GM18873 (cell line): Measurements from ENCODE around the gene PLAAT3.
"Not testable (repeated sequence)": the region's sequence is repeated elsewhere in the genome, so short reads cannot be mapped to it uniquely, and the experiment has no call there.

Source experiments
- ATAC-seq: cut with Tn5 transposase; IDR thresholded peaks from one replicate; pipeline ENCODE4 v1.9.1; 2021; ENCODE audit warnings: mild to moderate bottlenecking, moderate library complexity, moderate number of reproducible peaks; ENCODE audit not compliant: unreplicated experiment, low FRiP score

Gene PLAAT3

GRCh38 chr11:63614136-63614671, at the start of gene PLAAT3:
Gene PLAAT3 (minus strand): TSS chr11:63614433. CDS start chr11:63614014, 419 bp downstream.
- no peak for ATAC-seq

- ATAC-seq, result no peak
Observed at GRCh38 chr11:63663809-63664208, 49.6 kb upstream of the PLAAT3 start.

DNA sequence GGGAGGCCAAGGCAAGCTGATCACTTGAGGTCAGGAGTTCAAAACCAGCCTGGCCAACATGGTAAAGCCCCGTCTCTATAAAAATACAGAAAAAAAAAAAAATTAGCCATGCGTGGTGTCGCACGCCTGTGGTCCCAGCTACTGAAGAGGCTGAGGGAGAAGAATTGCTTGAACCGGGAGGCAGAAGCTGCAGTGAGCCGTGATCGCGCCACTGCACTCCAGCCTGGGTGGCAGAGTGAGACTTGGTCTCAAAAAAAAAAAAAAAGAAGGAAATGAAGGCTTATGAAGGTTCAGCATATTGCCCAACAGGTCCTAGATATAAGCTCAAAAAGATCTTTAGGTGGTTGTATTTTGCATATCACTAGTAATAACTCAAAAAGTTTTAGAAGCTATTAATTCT, 46.7 kb upstream of the PLAAT3 start:
- ATAC-seq, result no peak

- no peak for ATAC-seq
Observed at GRCh38 chr11:63652671-63653070, 38.4 kb upstream of the PLAAT3 start.

DNA sequence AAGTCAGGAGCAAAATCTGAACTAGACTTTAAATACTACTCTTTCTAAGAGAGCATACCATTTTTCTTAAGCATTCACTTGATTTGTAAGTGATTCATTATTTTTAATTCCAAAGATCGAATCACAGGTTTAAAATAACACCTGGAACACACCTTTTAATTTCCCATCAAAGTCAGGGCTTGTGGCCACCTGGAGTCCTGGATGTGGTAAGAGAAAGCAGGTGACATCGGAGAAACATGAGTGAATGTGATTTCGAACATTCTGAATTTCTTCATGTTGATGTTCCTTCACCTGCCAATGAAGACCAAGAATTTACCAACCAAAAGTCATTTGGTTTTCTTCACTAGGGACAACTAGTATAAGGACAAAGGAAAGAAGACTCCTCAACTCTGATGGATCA, 29.0 kb upstream of the PLAAT3 start:
- no peak for ATAC-seq

- no peak for ATAC-seq
Observed at GRCh38 chr11:63641727-63642126, 27.5 kb upstream of the PLAAT3 start.

DNA sequence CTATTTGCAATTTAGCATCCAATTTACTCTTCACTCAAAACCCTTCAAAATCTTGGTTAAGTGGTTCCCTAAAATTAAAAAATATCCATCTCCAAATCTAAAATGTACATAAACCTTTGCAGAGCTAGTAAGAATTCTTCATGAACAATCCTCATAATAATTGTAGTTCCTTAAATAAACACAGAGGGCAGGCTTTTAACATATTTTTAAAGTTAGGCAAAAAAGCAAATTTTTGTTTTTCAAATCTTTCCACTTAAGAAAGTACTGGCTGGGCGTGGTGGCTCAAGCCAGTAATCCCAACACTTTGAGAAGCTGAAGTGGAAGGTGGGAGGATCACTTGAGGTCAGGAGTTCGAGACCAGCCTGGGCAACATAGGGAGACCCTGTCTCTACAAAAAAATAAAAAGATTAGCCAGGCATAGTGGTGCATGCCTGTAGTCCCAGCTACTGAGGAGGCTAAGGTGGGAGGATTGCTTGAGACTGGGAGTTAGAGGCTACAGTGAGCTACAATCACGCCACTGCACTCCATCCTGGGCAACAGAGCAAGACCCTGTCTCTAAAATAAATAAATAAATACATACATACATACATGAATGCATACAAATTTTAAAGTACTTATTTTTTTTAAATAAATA, 25.1 kb upstream of the PLAAT3 start:
- ATAC-seq, result no peak

GRCh38 chr11:63638436-63638835, 24.2 kb upstream of the PLAAT3 start:
- not testable (repeated sequence) for ATAC-seq

DNA sequence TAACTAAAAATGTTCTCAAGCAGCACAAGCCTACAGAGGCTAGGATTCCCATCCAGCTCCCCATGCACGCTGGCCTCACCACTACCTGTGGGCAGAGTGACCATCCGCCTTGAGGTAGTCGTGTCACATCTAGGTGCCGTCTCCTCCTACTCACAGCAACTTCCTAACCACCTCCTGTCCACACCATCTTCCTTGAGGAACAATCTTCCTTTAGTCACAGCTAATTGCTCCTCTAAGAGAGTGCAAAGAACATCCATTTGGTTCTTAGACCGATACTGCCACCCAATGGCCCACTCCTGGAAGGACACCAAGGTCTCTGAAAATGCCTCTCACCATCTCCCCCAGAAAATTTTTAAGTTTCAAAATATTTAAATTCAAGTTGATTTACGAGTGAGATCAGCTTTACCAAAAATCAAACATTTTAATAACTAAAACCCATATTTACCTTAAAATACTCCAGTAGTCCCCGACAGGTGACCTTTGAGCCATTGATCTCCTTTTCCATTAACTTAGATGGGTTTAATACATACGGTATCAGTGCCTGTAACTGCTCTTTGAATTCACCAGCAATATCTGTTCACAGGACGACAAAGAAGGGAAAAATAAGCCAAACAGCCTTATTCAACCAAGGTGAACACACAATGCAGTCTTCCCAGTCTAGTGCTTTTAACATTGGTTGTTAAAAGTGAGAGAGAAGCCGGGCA, 21.7 kb upstream of the PLAAT3 start:
- no peak for ATAC-seq

DNA sequence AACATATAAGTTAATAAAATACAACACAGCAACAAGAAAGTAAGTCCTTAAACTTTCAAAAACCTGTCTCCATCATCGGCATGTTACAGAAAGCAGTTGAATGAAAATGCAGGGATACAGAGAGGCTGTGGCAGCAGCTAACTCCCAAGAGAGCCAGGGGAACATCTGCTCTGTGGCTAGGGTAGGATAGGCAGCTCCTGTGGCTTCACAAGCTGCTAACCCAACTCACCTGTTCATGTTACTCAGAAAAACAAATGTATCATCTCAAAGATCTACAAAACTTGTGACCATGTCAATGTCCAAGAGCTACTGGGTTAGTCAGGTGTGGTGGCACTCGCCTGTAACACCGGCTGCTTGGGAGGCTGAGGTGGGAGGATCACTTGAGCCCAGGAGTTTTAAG, 15.2 kb upstream of the PLAAT3 start:
- no peak for ATAC-seq

GRCh38 chr11:63623513-63624140, 9.4 kb upstream of the PLAAT3 start:
- no peak for ATAC-seq

DNA sequence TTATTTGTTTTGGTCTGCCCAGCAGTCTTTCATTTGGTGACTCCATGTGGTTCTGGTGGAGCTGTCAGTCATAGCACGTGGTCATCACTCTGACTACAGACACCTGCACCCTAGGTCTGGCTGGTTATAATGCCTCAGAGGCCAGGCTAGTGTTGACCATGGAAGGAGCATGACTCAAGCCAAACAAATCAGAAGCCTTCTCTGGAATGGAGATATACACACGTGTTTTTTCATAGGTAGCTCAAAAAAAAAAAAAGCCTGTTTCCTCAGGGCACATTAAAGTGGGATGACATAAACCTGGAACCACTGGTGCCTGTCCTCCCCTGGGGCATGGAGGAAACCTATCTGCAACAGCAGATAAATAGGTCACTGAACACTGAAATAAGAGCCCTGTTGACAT, 8.1 kb upstream of the PLAAT3 start:
- ATAC-seq, result no peak

DNA sequence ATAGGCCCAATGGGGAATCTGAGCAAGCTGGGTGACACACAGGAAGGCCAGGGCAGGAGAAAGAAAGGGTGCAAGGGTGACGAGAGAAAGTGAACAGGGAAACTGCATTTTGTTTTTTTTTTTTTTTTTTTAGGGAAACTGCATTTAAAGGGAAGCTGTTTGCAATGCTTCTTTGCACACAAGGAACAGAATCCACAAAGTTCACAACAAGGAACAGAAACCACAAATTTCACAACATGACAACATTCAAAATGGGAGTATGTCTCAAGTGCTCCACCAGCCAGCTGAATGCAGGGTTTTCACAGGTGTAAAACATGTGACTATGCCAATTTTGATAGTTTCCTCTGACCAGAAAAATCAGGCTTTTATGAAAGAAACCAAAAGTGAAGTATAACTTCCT, 6.8 kb upstream of the PLAAT3 start:
- ATAC-seq, result no peak

GRCh38 chr11:63619967-63620366, 5.7 kb upstream of the PLAAT3 start:
- ATAC-seq, result no peak

- ATAC-seq, result not testable (repeated sequence)
Observed at GRCh38 chr11:63617686-63618085, 3.5 kb upstream of the PLAAT3 start.

GRCh38 chr11:63616953-63617352, 2.7 kb upstream of the PLAAT3 start:
- no peak for ATAC-seq

DNA sequence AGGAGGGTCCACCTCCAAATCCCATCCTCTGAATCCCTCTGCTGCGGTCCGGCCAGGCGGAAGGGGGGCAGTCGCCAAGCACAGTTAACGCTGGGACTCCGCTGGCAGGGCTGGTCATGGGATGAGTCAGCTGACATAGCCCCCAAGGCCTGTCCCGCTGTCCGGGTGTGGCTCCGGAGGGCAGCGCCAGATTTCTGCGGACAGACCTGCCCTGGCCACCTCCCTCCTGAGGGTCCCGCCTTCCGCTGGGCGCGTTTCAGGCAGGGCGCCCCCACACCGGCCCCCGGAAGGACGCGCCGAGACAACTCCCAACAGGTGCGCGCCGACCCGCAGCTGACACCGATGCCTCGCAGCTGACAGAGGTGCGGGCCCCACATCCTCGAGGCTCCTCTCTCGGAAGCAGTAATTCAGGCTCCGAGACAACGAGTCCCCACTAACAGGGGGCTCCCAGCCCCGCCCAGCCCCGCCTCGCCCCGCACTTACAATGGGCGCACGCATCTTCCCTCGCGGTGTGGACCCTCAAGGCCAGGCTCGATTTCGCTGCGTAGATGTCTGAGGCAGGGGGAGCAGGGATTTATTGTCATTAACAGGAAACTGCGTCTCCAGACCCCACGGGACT, 607 bp downstream of the PLAAT3 start:
- ATAC-seq, result no peak

DNA sequence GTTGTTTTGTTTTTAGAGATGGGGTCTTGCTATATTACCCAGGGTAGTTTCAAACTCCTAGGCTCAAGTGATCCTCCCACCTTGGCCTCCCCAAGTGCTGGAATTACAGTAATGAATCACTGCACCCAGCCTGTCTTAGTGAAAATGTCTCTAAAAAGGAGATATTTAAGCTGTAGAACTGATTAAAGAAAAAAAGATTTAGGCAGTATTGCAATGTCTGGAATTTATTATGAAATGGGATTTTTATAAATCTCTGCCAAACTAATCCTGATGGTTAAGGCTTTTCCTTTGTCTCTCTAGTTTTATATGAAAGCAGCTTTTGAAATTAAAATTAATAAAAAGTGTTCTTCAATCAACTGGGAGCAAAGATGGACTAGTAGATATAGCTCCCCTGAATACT, 2.1 kb downstream of the PLAAT3 start:
- no peak for ATAC-seq

DNA sequence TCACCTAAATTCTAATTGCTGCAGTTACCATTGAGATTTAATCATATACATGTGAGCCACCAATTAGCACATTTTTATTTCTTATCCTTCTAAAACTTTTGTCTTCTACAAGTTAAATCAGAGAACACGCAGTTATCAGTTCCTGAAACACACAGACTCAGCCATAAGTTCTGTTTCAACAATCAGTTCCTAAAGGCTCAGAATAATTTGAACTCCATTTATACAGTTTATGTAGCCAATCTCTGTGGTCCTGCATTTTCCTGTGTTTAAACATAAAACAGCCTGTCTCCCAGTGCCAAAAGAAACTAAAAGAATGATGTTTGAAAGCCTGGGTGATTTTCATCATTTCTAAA, 2.9 kb downstream of the PLAAT3 start:
- ATAC-seq, result no peak

GRCh38 chr11:63610604-63611394, 3.4 kb downstream of the PLAAT3 start:
- no peak for ATAC-seq
